ENCODE results near the gene OSBP. TPM values are rescaled to one million over a fixed set of nuclear protein-coding genes. Genes with fewer than 3 reads are reported as not detected.

OSBP gene
- total RNA-seq, 2 experiments from 2014 or later: 34.4 to 38.6 TPM

GRCh38 chr11:59560702-59561473, 54.7 kb downstream of the OSBP start:
- CTCF ChIA-PET: interaction anchor here (1.0 to 2.4 kb wide), 4 partner anchors 8 to 248 kb away, joined by 3 to 15 read pairs (median 4); partner anchors contain the start of gene PATL1

GRCh38 chr11:59560290-59560701, 55.3 kb downstream of the OSBP start:
- H3K4me1 Mint-ChIP-seq (ENCODE audit: low read depth): peaks cover 49% of the 10 kb centered on the region

More at GRCh38 chr11:59560702-59561473, 54.7 kb downstream of the OSBP start:
- Mint-ChIP-seq H3K4me1 (ENCODE audit: low read depth) (peaks cover 48% of the 10 kb centered on the region), H3K27ac (peak overlapping the region; percentile 90), H3K27me3 (ENCODE audit: low read depth) (peaks cover 3% of the 10 kb centered on the region), H3K9me3 (ENCODE audit: insufficient read depth) (no peaks in the 10 kb centered on the region), H3K36me3 (ENCODE audit: low read depth) (peaks cover 3% of the 10 kb centered on the region), H3K4me3 (peak overlapping the region; percentile 87)
- DNase-seq (peak; percentile 87), ATAC-seq (peak; percentile 57)
- POLR2A ChIA-PET: interaction anchor here (0.6 to 1.3 kb wide), 4 partner anchors 55 to 981 kb away, joined by 3 to 7 read pairs (median 4); partner anchors contain the start of genes OSBP and PATL1

GRCh38 chr11:59559886-59560285, 55.7 kb downstream of the OSBP start:
- no peak for DNase-seq
- Mint-ChIP-seq H3K4me3 (peak overlapping the region; percentile 87), H3K27me3 (ENCODE audit: low read depth) (peaks cover 7% of the 10 kb centered on the region), H3K9me3 (ENCODE audit: insufficient read depth) (no peaks in the 10 kb centered on the region), H3K4me1 (ENCODE audit: low read depth) (peaks cover 49% of the 10 kb centered on the region), H3K27ac (peak overlapping the region; percentile 90), H3K36me3 (ENCODE audit: low read depth) (peaks cover 3% of the 10 kb centered on the region)
- peak; percentile 6 for ATAC-seq
- ChIA-PET CTCF (interaction anchor here (1.2 to 2.4 kb wide), 3 partner anchors 7 to 249 kb away, joined by 3 to 15 read pairs (median 4); no protein-coding TSS in a partner anchor), POLR2A (interaction anchor here (0.7 to 1.0 kb wide), 2 partner anchors 56 to 980 kb away, joined by 3 to 4 read pairs; partner anchors contain the start of gene OSBP)

More at GRCh38 chr11:59560290-59560701, 55.3 kb downstream of the OSBP start:
- ATAC-seq (peak; percentile 59), DNase-seq (peak; percentile 88)
- peak overlapping the region; percentile 90 for H3K27ac Mint-ChIP-seq
- peak overlapping the region; percentile 87 for H3K4me3 Mint-ChIP-seq
- peaks cover 6% of the 10 kb centered on the region for H3K27me3 Mint-ChIP-seq (ENCODE audit: low read depth)
- POLR2A ChIA-PET: interaction anchor here (0.7 to 1.3 kb wide), 3 partner anchors 55 to 980 kb away, joined by 3 to 7 read pairs (median 4); partner anchors contain the start of gene OSBP
- peaks cover 3% of the 10 kb centered on the region for H3K36me3 Mint-ChIP-seq (ENCODE audit: low read depth)
- no peaks in the 10 kb centered on the region for H3K9me3 Mint-ChIP-seq (ENCODE audit: insufficient read depth)
- CTCF ChIA-PET: interaction anchor here (1.0 to 2.4 kb wide), 4 partner anchors 8 to 249 kb away, joined by 3 to 15 read pairs (median 4); partner anchors contain the start of gene PATL1

- POLR2A ChIA-PET: interaction anchor here (2.4 kb wide), 1 partner anchor 8 kb away, joined by 9 read pairs; no protein-coding TSS in a partner anchor
- DNase-seq (no peak), ATAC-seq (no peak)
- H3K9me3 Mint-ChIP-seq (ENCODE audit: insufficient read depth): no peaks in the 10 kb centered on the region
- peak overlapping the region; percentile 69 for H3K4me3 Mint-ChIP-seq
- H3K27me3 Mint-ChIP-seq (ENCODE audit: low read depth): peaks cover 12% of the 10 kb centered on the region
- peaks cover 49% of the 10 kb centered on the region for H3K4me1 Mint-ChIP-seq (ENCODE audit: low read depth)
- CTCF ChIA-PET: interaction anchor here (1.8 to 2.0 kb wide), 2 partner anchors 8 to 21 kb away, joined by 6 read pairs; no protein-coding TSS in a partner anchor
- peaks cover 3% of the 10 kb centered on the region for H3K36me3 Mint-ChIP-seq (ENCODE audit: low read depth)
- H3K27ac Mint-ChIP-seq: no peak overlapping the region
These were observed 57.3 kb downstream of the OSBP start for GRCh38 chr11:59558270-59558643.

GRCh38 chr11:59556917-59557348, 58.6 kb downstream of the OSBP start:
- peak overlapping the region; percentile 73 for H3K27ac Mint-ChIP-seq

GRCh38 chr11:59556115-59556916, 59.3 kb downstream of the OSBP start:
- Mint-ChIP-seq H3K9me3 (ENCODE audit: insufficient read depth) (no peaks in the 10 kb centered on the region), H3K4me1 (ENCODE audit: low read depth) (peaks cover 51% of the 10 kb centered on the region), H3K27ac (peak overlapping the region; percentile 73), H3K4me3 (peak overlapping the region; percentile 69), H3K27me3 (ENCODE audit: low read depth) (peaks cover 16% of the 10 kb centered on the region), H3K36me3 (ENCODE audit: low read depth) (peaks cover 3% of the 10 kb centered on the region)
- ChIA-PET CTCF (interaction anchor here (1.3 to 2.0 kb wide), 4 partner anchors 7 to 46 kb away, joined by 3 to 6 read pairs (median 4); no protein-coding TSS in a partner anchor), POLR2A (interaction anchor here (2.4 kb wide), 2 partner anchors 10 to 59 kb away, joined by 9 read pairs; partner anchors contain the start of gene OSBP)
- DNase-seq: peak; percentile 79
- ATAC-seq: peak; percentile 25

More at GRCh38 chr11:59556917-59557348, 58.6 kb downstream of the OSBP start:
- Mint-ChIP-seq H3K27me3 (ENCODE audit: low read depth) (peaks cover 14% of the 10 kb centered on the region), H3K4me1 (ENCODE audit: low read depth) (peaks cover 51% of the 10 kb centered on the region), H3K36me3 (ENCODE audit: low read depth) (peaks cover 3% of the 10 kb centered on the region), H3K4me3 (peak overlapping the region; percentile 69), H3K9me3 (ENCODE audit: insufficient read depth) (no peaks in the 10 kb centered on the region)
- CTCF ChIA-PET: interaction anchor here (1.3 to 2.0 kb wide), 4 partner anchors 8 to 47 kb away, joined by 3 to 6 read pairs (median 4); no protein-coding TSS in a partner anchor
- POLR2A ChIA-PET: interaction anchor here (2.4 kb wide), 2 partner anchors 9 to 59 kb away, joined by 9 read pairs; partner anchors contain the start of gene OSBP
- ATAC-seq (peak; percentile 12), DNase-seq (peak; percentile 42)

GRCh38 chr11:59555601-59556114, 59.9 kb downstream of the OSBP start:
- ChIA-PET CTCF (interaction anchor here (0.8 kb wide), 1 partner anchor 10 kb away, joined by 3 read pairs; no protein-coding TSS in a partner anchor), POLR2A (interaction anchor here (2.4 kb wide), 2 partner anchors 10 to 60 kb away, joined by 9 read pairs; partner anchors contain the start of gene OSBP)
- H3K27me3 Mint-ChIP-seq (ENCODE audit: low read depth): peaks cover 16% of the 10 kb centered on the region
- ATAC-seq: no peak
- DNase-seq: no peak
- H3K4me3 Mint-ChIP-seq: peak overlapping the region; percentile 69
- peaks cover 4% of the 10 kb centered on the region for H3K36me3 Mint-ChIP-seq (ENCODE audit: low read depth)
- no peaks in the 10 kb centered on the region for H3K9me3 Mint-ChIP-seq (ENCODE audit: insufficient read depth)
- H3K4me1 Mint-ChIP-seq (ENCODE audit: low read depth): peaks cover 53% of the 10 kb centered on the region
- peak overlapping the region; percentile 69 for H3K27ac Mint-ChIP-seq

GRCh38 chr11:59553323-59553722, 62.3 kb downstream of the OSBP start:
- Mint-ChIP-seq H3K27ac (no peak overlapping the region), H3K9me3 (ENCODE audit: insufficient read depth) (no peaks in the 10 kb centered on the region), H3K4me3 (no peak overlapping the region), H3K36me3 (ENCODE audit: low read depth) (peaks cover 4% of the 10 kb centered on the region), H3K27me3 (ENCODE audit: low read depth) (peaks cover 13% of the 10 kb centered on the region), H3K4me1 (ENCODE audit: low read depth) (peaks cover 56% of the 10 kb centered on the region)
- ChIA-PET POLR2A (interaction anchor here (1.0 kb wide), 1 partner anchor 202 kb away, joined by 4 read pairs; the partner anchor contains the start of gene STX3), CTCF (no interaction called here)
- DNase-seq (no peak), ATAC-seq (no peak)

GRCh38 chr11:59552844-59553243, 62.7 kb downstream of the OSBP start:
- peaks cover 13% of the 10 kb centered on the region for H3K27me3 Mint-ChIP-seq (ENCODE audit: low read depth)
- H3K36me3 Mint-ChIP-seq (ENCODE audit: low read depth): peaks cover 4% of the 10 kb centered on the region
- DNase-seq (no peak), ATAC-seq (no peak)
- no peak overlapping the region for H3K27ac Mint-ChIP-seq
- CTCF ChIA-PET: interaction anchor here (0.7 to 0.8 kb wide), 2 partner anchors 8 to 15 kb away, joined by 3 read pairs; no protein-coding TSS in a partner anchor
- H3K9me3 Mint-ChIP-seq (ENCODE audit: insufficient read depth): no peaks in the 10 kb centered on the region
- POLR2A ChIA-PET: interaction anchor here (1.0 kb wide), 1 partner anchor 202 kb away, joined by 4 read pairs; the partner anchor contains the start of gene STX3
- peaks cover 54% of the 10 kb centered on the region for H3K4me1 Mint-ChIP-seq (ENCODE audit: low read depth)
- no peak overlapping the region for H3K4me3 Mint-ChIP-seq

GRCh38 chr11:59551659-59552521, 63.7 kb downstream of the OSBP start:
- H3K36me3 Mint-ChIP-seq (ENCODE audit: low read depth): peaks cover 4% of the 10 kb centered on the region
- ChIA-PET CTCF (interaction anchor here (0.8 to 2.8 kb wide), 2 partner anchors 9 to 14 kb away, joined by 3 to 15 read pairs; no protein-coding TSS in a partner anchor), POLR2A (interaction anchor here (0.6 to 0.7 kb wide), 2 partner anchors 14 to 224 kb away, joined by 3 to 4 read pairs; no protein-coding TSS in a partner anchor)
- H3K9me3 Mint-ChIP-seq (ENCODE audit: insufficient read depth): no peaks in the 10 kb centered on the region
- ATAC-seq: no peak
- H3K27me3 Mint-ChIP-seq (ENCODE audit: low read depth): peaks cover 13% of the 10 kb centered on the region
- H3K27ac Mint-ChIP-seq: peak overlapping the region; percentile 16
- DNase-seq: no peak
- peaks cover 50% of the 10 kb centered on the region for H3K4me1 Mint-ChIP-seq (ENCODE audit: low read depth)
- peak overlapping the region; percentile 80 for H3K4me3 Mint-ChIP-seq

Measured in activated CD8-positive, alpha-beta T cell treated with anti-CD3 and anti-CD28 coated beads, Interleukin-2, amount 10 ng/mL, durations not matched to agents 7 days and 5 days (primary cell).